ENCODE data around the gene BMP6. TPM values are rescaled to one million over a fixed set of nuclear protein-coding genes. Genes with fewer than 3 reads are reported as not detected.
A peak's percentile ranks its signal among the peaks of the same experiment; 100 is the strongest.

BMP6 gene
- total RNA-seq = 1 to 10 TPM; 1.8 to 4.4 (median 2.6) TPM
- long read RNA-seq = 0 reads

- H3K9me3 ChIP-seq = no peaks in the 10 kb centered on the region
- peaks cover 0 to 30% (median 0%) of the 10 kb centered on the region in 4 donors for H3K4me1 ChIP-seq
- 1% methylated on average over 15 of the region's 69 CpGs for WGBS (ENCODE audit: insufficient coverage, low coverage, low lambda C conversion rate, missing lambda C conversion rate)
- no peaks in the 10 kb centered on the region for H3K36me3 ChIP-seq
- H3K4me3 ChIP-seq = peak within 1 kb of the TSS; percentile 54 to 58 (median 58)
- intact Hi-C loops (cut with DNase I) = loop anchor here in 1 of 2 donors (5.0 kb wide), 1 partner anchor 276 kb away; no protein-coding TSS in a partner anchor
- ATAC-seq = peak; percentile 94 to 96 (median 95)
- no peak for TF ChIP-seq CTCF (IDR thresholded peaks at IDR 0.05)
- TF ChIP-seq POLR2A (IDR thresholded peaks at IDR 0.05) = peak; percentile 31
- no peak within 1 kb of the TSS for H3K27ac ChIP-seq
- H3K27me3 ChIP-seq = peaks cover 0 to 6% of the 10 kb centered on the region in 2 donors
- DNase-seq = peak; percentile 90 to 94 (median 93)
Observed at GRCh38 chr6:7725849-7726415, at the start of gene BMP6. TSS of gene BMP6 (plus strand) at chr6:7726099. CDS start at chr6:7726956, 857 bp downstream.

- no peaks in the 10 kb centered on the region for H3K36me3 ChIP-seq
- H3K9me3 ChIP-seq = no peaks in the 10 kb centered on the region
- H3K4me1 ChIP-seq = no peaks in the 10 kb centered on the region
- DNase-seq (no peak), ATAC-seq (no peak)
- 82% methylated on average over 5 of the region's 5 CpGs for WGBS (ENCODE audit: insufficient coverage, low coverage, low lambda C conversion rate, missing lambda C conversion rate)
- TF ChIP-seq POLR2A (IDR thresholded peaks at IDR 0.05) (no peak), CTCF (IDR thresholded peaks at IDR 0.05) (no peak)
- H3K27me3 ChIP-seq = no peaks in the 10 kb centered on the region
- no peak overlapping the region for H3K27ac ChIP-seq
- intact Hi-C loops (cut with DNase I) = no loop called here
- no peak overlapping the region for H3K4me3 ChIP-seq
Observed at GRCh38 chr6:7677229-7677628, 48.7 kb upstream of the BMP6 start.

DNA sequence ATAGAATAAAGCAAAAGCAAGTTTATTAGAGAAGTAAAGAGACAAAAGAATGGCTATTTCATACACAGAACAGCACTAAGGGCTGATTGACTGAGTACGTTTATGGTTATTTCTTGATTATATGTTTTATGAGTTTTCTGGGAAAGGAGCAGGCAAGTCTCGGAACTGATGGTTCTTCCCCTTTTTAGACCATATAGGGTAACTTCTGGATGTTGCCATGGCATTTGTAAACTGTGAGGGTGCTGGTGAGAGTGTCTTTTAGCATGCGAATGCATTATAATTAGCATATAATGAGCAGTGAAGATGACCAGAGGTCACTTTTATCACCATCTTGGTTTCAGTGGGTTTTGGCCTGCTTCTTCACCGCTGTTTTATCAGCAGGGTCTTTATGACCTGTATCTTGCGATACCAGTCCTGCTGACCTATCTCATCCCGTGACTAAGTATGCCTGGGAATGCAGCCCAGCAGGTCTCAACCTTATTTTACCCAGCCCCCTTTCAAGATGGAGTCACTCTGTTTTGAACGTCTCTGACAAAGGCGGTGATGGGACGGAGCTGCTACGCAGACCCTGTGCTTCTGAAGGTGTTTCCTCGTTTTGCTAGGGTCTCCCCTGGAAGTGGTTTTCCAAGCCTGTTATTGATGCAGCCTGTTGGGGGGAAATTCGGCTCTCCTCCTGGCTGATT is 45.4 kb upstream of the BMP6 start:
- no peak for ATAC-seq

DNA sequence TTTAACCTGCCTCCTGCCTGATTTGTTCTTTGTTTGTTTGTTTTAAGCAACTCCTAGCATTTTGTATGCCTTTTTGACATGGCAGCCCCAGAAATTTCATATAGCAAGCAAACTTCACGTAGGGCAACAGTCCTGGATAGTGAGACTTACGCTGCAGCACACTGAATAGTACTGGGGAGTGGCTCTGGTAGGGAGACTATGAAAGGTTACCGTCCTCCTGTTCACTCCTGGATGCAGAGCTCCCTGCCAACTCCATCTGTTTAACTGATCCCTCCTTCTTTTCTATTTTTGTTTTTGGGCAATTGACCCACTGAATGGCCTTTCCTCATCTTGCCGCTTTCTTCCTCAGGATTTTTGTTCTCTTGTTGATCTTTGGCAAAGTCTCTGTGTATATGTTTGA is 44.5 kb upstream of the BMP6 start:
- H3K4me1 ChIP-seq = no peaks in the 10 kb centered on the region
- WGBS (ENCODE audit: insufficient coverage, low coverage, low lambda C conversion rate, missing lambda C conversion rate) = 85% methylated on average over 3 of the region's 4 CpGs
- no peak overlapping the region for H3K4me3 ChIP-seq
- peaks cover 0 to 4% of the 10 kb centered on the region in 2 donors for H3K27me3 ChIP-seq
- no peak for DNase-seq
- H3K36me3 ChIP-seq = no peaks in the 10 kb centered on the region
- H3K27ac ChIP-seq = no peak overlapping the region
- TF ChIP-seq POLR2A (IDR thresholded peaks at IDR 0.05) (no peak), CTCF (IDR thresholded peaks at IDR 0.05) (no peak)
- no peak for ATAC-seq
- H3K9me3 ChIP-seq = no peaks in the 10 kb centered on the region
- intact Hi-C loops (cut with DNase I) = no loop called here

More for the DNA sequence above, 45.4 kb upstream of the BMP6 start:
- WGBS (ENCODE audit: insufficient coverage, low coverage, low lambda C conversion rate, missing lambda C conversion rate) = 54% methylated on average over 8 of the region's 12 CpGs
- Histone ChIP-seq H3K4me1 (no peaks in the 10 kb centered on the region), H3K27ac (no peak overlapping the region), H3K9me3 (no peaks in the 10 kb centered on the region), H3K4me3 (no peak overlapping the region), H3K36me3 (no peaks in the 10 kb centered on the region), H3K27me3 (peaks cover 0 to under 1% of the 10 kb centered on the region in 2 donors)
- DNase-seq = no peak
- intact Hi-C loops (cut with DNase I) = no loop called here
- TF ChIP-seq CTCF (IDR thresholded peaks at IDR 0.05) (no peak), POLR2A (IDR thresholded peaks at IDR 0.05) (no peak)
